AG04449 (cell line): ENCODE data around the gene C1S.

Experiments used
- CTCF ChIA-PET: fragments of 350-600 bp; formaldehyde crosslinking; extraction: SDS; loops from one replicate; lab custom pipeline; 2021; ENCODE audit warnings: antibody characterized with exemption; lab: Yijun Ruan, JAX
- POLR2A ChIA-PET: fragments of 400-600, 350-600 bp; formaldehyde crosslinking; extraction: SDS; loops from one replicate; lab custom pipeline; 2020; ENCODE audit warnings: antibody characterized with exemption, inconsistent platforms; lab: Yijun Ruan, JAX
- DNase-seq: peaks from one replicate; pipeline ENCODE4 v3.0.0-alpha.2; 2010; ENCODE audit warnings: low read depth, low spot score
- H3K4me3 ChIP-seq: 2 replicates; pipeline ENCODE4 v1.5.1; 2011; ENCODE audit warnings: low read depth, mild to moderate bottlenecking, control low read depth, low read length
- CTCF ChIP-seq: IDR thresholded peaks from one replicate; pipeline ENCODE4 v1.5.1; 2011; ENCODE audit warnings: mild to moderate bottlenecking, moderate library complexity, low read length, control low read depth, inconsistent platforms; ENCODE audit not compliant: insufficient read depth; ENCODE audit errors: missing control alignments

C1S gene

DNA sequence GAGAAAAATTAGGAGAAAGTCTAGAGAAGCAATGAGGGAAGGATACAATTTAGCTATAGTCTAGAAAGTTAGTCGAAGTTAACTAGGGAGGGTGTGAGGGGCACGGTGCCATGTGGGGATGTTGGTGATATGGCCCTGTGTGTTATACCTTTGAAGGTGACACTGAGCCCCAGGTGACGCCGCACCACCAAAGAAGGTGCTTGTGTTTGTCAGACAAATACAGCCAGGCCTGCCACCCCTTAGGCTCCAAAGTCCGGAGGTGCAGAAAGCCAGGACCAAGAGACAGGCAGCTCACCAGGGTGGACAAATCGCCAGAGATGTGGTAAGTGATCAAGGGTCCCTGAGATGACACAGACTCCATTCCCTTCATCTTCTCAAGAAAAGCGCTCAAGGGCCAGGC, 1.1 kb downstream of the C1S start:
- CTCF ChIA-PET: interaction anchor here (0.8 to 13.4 kb wide), 22 partner anchors 8 to 136 kb away, joined by 3 to 217 read pairs (median 6); partner anchors contain the start of genes C1R and C1RL

DNA sequence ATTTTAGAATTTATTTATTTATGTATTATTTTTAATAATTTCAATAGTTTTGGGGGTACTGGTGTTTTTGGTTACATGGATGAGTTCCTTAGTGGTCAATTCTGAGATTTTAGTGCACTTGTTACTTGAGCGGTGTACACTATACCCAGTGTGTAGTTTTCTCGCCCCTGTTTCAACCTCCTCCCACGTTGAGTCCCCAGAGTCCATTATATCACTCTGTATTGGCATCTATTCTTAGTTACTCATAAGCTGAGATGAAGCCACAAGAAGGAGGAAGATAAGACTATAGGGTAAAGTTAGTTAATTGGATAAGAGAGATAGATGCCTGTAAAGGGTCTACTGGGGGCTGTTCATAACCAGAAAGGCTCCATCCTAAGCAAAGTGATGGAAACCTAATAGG, 4.0 kb downstream of the C1S start:
- POLR2A ChIA-PET: no interaction called here
- CTCF ChIA-PET: interaction anchor here (0.9 to 13.4 kb wide), 5 partner anchors 15 to 80 kb away, joined by 4 to 217 read pairs (median 79); partner anchors contain the start of genes C1R and C1RL
- no peak for TF ChIP-seq CTCF

More for the DNA sequence above, 1.1 kb downstream of the C1S start:
- DNase-seq: no peak
- no peak overlapping the region for H3K4me3 ChIP-seq
- TF ChIP-seq CTCF: no peak
- POLR2A ChIA-PET: interaction anchor here (2.0 kb wide), 1 partner anchor 47 kb away, joined by 11 read pairs; the partner anchor contains the start of gene C1RL

DNA sequence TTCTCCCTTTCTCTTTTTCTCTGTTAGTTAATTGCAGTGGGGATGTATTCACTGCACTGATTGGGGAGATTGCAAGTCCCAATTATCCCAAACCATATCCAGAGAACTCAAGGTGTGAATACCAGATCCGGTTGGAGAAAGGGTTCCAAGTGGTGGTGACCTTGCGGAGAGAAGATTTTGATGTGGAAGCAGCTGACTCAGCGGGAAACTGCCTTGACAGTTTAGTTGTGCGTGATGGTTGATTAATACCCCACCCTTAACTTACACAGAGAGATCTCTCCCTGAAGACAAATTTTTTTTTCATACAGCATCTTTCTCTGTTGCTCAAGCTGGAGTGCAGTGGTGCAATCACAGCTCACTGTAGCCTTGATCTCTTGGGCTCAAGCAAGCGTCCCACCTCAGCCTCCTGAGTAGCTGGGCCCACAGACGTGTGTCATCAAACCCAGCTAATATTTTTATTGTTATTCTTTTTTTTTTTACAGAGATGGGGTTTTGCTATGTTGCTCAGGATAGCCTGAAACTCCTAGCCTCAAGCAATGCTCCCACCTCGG, 4.6 kb downstream of the C1S start:
- CTCF ChIA-PET: interaction anchor here (1.0 to 13.4 kb wide), 4 partner anchors 23 to 45 kb away, joined by 3 to 217 read pairs (median 103); partner anchors contain the start of genes C1R and C1RL
- DNase-seq: no peak
- no peak for TF ChIP-seq CTCF
- POLR2A ChIA-PET: no interaction called here
- H3K4me3 ChIP-seq: no peak overlapping the region

More for the DNA sequence above, 4.0 kb downstream of the C1S start:
- no peak overlapping the region for H3K4me3 ChIP-seq
- no peak for DNase-seq

DNA sequence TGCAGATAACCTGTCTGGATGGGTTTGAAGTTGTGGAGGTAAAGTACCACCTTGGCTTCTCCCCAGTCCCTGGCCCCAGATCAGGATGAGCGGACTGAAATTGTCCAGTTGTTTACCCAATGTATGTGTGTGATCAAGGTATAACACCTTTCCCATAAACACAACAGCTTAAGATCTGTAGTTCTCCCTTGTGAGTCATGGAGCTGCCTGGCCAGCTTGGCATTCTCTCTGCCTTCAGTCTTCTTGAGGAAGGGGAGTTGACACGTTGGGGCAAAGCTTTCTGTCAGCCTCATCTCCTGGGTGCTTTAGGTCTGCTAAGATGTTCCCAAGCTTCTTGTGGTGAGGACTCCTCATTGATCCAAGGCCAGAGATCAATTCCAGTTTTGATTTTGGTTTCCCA, 6.1 kb downstream of the C1S start:
- DNase-seq: no peak
- ChIA-PET POLR2A (interaction anchor here (0.6 kb wide), 1 partner anchor 127 kb away, joined by 3 read pairs; no protein-coding TSS in a partner anchor), CTCF (interaction anchor here (0.9 to 13.4 kb wide), 4 partner anchors 11 to 78 kb away, joined by 3 to 127 read pairs (median 7); partner anchors contain the start of gene C1R)
- TF ChIP-seq CTCF: no peak
- no peak overlapping the region for H3K4me3 ChIP-seq

DNA sequence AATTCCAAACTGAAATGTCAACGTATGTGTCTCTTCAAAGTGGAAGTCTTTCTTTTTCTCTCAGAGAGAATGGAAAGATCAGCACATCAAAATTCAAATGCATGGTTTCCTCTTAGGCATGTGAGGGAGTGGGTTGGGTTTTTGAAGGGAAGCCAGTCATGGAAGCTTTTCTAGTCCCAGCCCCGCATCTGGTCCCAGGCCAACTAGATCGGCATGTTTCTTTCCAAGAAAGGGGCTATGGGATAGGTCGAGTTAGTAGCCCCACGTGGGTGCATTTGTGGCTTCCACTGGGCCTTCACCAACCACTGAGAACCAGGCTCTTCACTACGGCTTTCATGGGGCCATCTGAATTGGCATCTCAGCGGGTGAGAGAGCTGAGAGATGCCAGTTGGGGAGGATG, 6.6 kb downstream of the C1S start:
- no peak overlapping the region for H3K4me3 ChIP-seq
- POLR2A ChIA-PET: interaction anchor here (0.6 kb wide), 1 partner anchor 127 kb away, joined by 3 read pairs; no protein-coding TSS in a partner anchor
- TF ChIP-seq CTCF: no peak
- CTCF ChIA-PET: interaction anchor here (0.9 to 13.4 kb wide), 4 partner anchors 10 to 78 kb away, joined by 3 to 127 read pairs (median 7); partner anchors contain the start of gene C1R
- DNase-seq: no peak
